Common myeloid progenitor, CD34-positive (primary cell): ENCODE measurements around the gene MTSS2.

Experiments
- CTCF ChIA-PET: fragments of 350-600 bp; sonication (Branson Sonifier 250); formaldehyde crosslinking; loops from one replicate; lab custom pipeline; 2021; ENCODE audit warnings: antibody characterized with exemption; lab: Charles Lee
- POLR2A ChIA-PET: fragments of 350-600 bp; sonication (Branson Sonifier 250); formaldehyde crosslinking; loops from one replicate; lab custom pipeline; 2021; ENCODE audit warnings: antibody characterized with exemption; lab: Charles Lee
- DNase-seq, 3 donors: peaks; one replicate each; pipeline versions ENCODE4 v3.0.0 to v3.0.0-alpha.2; 2013
- H3K27ac ChIP-seq, 2 experiments: 1 replicate in 1 of 2; 2 replicates in 1 of 2; pipeline ENCODE4 v1.7.0; 2013; ENCODE audit warnings: inconsistent platforms in 2 of 2, low read length in 2 of 2, mild to moderate bottlenecking in 2 of 2, low read depth in 1 of 2, moderate library complexity in 1 of 2; ENCODE audit not compliant: severe bottlenecking in 2 of 2, insufficient read depth in 1 of 2, poor library complexity in 1 of 2
- H3K27me3 ChIP-seq, 5 experiments: replicated peaks in 2 of 5; 1 replicate in 3 of 5; 2 replicates in 2 of 5; pipeline versions ENCODE4 v1.6.1 to v1.7.0; 2013; ENCODE audit warnings: low read length in 4 of 5, mild to moderate bottlenecking in 2 of 5, moderate library complexity in 2 of 5, inconsistent platforms in 1 of 5; ENCODE audit not compliant: insufficient read depth in 5 of 5, control insufficient read depth in 4 of 5
- H3K36me3 ChIP-seq, 4 experiments: 1 replicate in 2 of 4; 2 replicates in 2 of 4; pipeline versions ENCODE4 v1.6.1 to v1.7.0; 2013; ENCODE audit warnings: low read length in 3 of 4, control low read depth in 1 of 4, mild to moderate bottlenecking in 1 of 4; ENCODE audit not compliant: control insufficient read depth in 4 of 4, insufficient read depth in 4 of 4
- H3K4me1 ChIP-seq, 4 experiments: 1 replicate in 3 of 4; 2 replicates in 1 of 4; pipeline versions ENCODE4 v1.6.1 to v1.7.1; 2013; ENCODE audit warnings: low read length in 3 of 4, mild to moderate bottlenecking in 3 of 4, control low read depth in 1 of 4, inconsistent platforms in 1 of 4, moderate library complexity in 1 of 4; ENCODE audit not compliant: control insufficient read depth in 4 of 4, insufficient read depth in 4 of 4; ENCODE audit errors: control extremely low read depth in 1 of 4
- H3K4me3 ChIP-seq, 7 experiments: 1 replicate in 4 of 7; 2 replicates in 3 of 7; pipeline versions ENCODE4 v1.5.1 to v1.7.0; 2013; ENCODE audit warnings: mild to moderate bottlenecking in 7 of 7, low read length in 6 of 7, moderate library complexity in 6 of 7, inconsistent platforms in 2 of 7, low read depth in 2 of 7, control low read depth in 1 of 7; ENCODE audit not compliant: insufficient read depth in 4 of 7, control insufficient read depth in 1 of 7; ENCODE audit errors: extremely low read depth in 1 of 7
- H3K9me3 ChIP-seq, 5 experiments: 1 replicate in 4 of 5; 2 replicates in 1 of 5; pipeline versions ENCODE4 v1.6.1 to v1.7.1; 2013; ENCODE audit warnings: low read length in 4 of 5, mild to moderate bottlenecking in 2 of 5, inconsistent platforms in 1 of 5, low read depth in 1 of 5, moderate library complexity in 1 of 5; ENCODE audit not compliant: control insufficient read depth in 4 of 5, insufficient read depth in 2 of 5; ENCODE audit errors: control extremely low read depth in 1 of 5
- WGBS: methylation state at CpG from one replicate; pipeline ENCODE4 v1.1.5; 2013; ENCODE audit not compliant: insufficient coverage; 5-methylcytosine and 5-hydroxymethylcytosine counted together

Gene MTSS2

GRCh38 chr16:70695331-70696070 is 9.6 kb upstream of the MTSS2 start:
- ChIA-PET POLR2A (interaction anchor here (0.6 to 1.1 kb wide), 6 partner anchors 9 to 1530 kb away, joined by 3 to 12 read pairs (median 4); partner anchors contain the start of gene MTSS2), CTCF (interaction anchor here (0.8 to 2.9 kb wide), 13 partner anchors 8 to 76 kb away, joined by 3 to 16 read pairs (median 3); no protein-coding TSS in a partner anchor)
- Histone ChIP-seq H3K9me3 (no peaks in the 10 kb centered on the region), H3K4me1 (peaks cover 0 to 67% (median 56%) of the 10 kb centered on the region in 4 experiments), H3K36me3 (peaks cover 2 to 50% (median 6%) of the 10 kb centered on the region in 4 experiments), H3K27ac (peak overlapping the region; percentile 14 to 73), H3K4me3 (peak overlapping the region in 4 of 7 experiments; percentile 15 to 49 (median 44)), H3K27me3 (no peaks in the 10 kb centered on the region)
- WGBS, result 43% methylated on average over 4 of the region's 14 CpGs
- DNase-seq, result peak; percentile 72 to 95 (median 89)

- H3K27ac ChIP-seq, result peak overlapping the region in 1 of 2 experiments; percentile 5
- no peak overlapping the region for H3K4me3 ChIP-seq
- peaks cover 2 to 54% (median 7%) of the 10 kb centered on the region in 4 experiments for H3K36me3 ChIP-seq
- POLR2A ChIA-PET, result interaction anchor here (0.6 kb wide), 1 partner anchor 1530 kb away, joined by 12 read pairs; no protein-coding TSS in a partner anchor
- 93% methylated on average over 4 of the region's 4 CpGs for WGBS
- H3K27me3 ChIP-seq, result no peaks in the 10 kb centered on the region
- no peaks in the 10 kb centered on the region for H3K9me3 ChIP-seq
- H3K4me1 ChIP-seq, result peaks cover 0 to 60% (median 50%) of the 10 kb centered on the region in 4 experiments
- no peak for DNase-seq
- CTCF ChIA-PET, result interaction anchor here (0.8 to 2.9 kb wide), 7 partner anchors 7 to 76 kb away, joined by 3 to 16 read pairs (median 4); no protein-coding TSS in a partner anchor
Measured at GRCh38 chr16:70694868-70695218, 9.0 kb upstream of the MTSS2 start.

- peaks cover 2 to 48% (median 7%) of the 10 kb centered on the region in 4 experiments for H3K36me3 ChIP-seq
- ChIA-PET POLR2A (no interaction called here), CTCF (interaction anchor here (2.8 kb wide), 1 partner anchor 44 kb away, joined by 16 read pairs; no protein-coding TSS in a partner anchor)
- H3K27me3 ChIP-seq, result no peaks in the 10 kb centered on the region
- H3K27ac ChIP-seq, result peak overlapping the region in 1 of 2 experiments; percentile 5
- H3K4me1 ChIP-seq, result peaks cover 0 to 54% (median 45%) of the 10 kb centered on the region in 4 experiments
- H3K4me3 ChIP-seq, result no peak overlapping the region
- no peak for DNase-seq
- no peaks in the 10 kb centered on the region for H3K9me3 ChIP-seq
- WGBS, result 100% methylated on average over 12 of the region's 17 CpGs
Measured at GRCh38 chr16:70694088-70694867, 8.4 kb upstream of the MTSS2 start.

GRCh38 chr16:70692873-70693671 is 7.2 kb upstream of the MTSS2 start:
- no peak for DNase-seq
- peaks cover 0 to 49% (median 44%) of the 10 kb centered on the region in 4 experiments for H3K4me1 ChIP-seq
- POLR2A ChIA-PET, result no interaction called here
- CTCF ChIA-PET, result no interaction called here
- 97% methylated on average over 25 of the region's 29 CpGs for WGBS
- H3K36me3 ChIP-seq, result peaks cover 2 to 47% (median 6%) of the 10 kb centered on the region in 4 experiments
- H3K9me3 ChIP-seq, result no peaks in the 10 kb centered on the region
- H3K27me3 ChIP-seq, result no peaks in the 10 kb centered on the region
- H3K4me3 ChIP-seq, result no peak overlapping the region
- no peak overlapping the region for H3K27ac ChIP-seq

- CTCF ChIA-PET, result interaction anchor here (2.3 kb wide), 1 partner anchor 78 kb away, joined by 7 read pairs; no protein-coding TSS in a partner anchor
- Histone ChIP-seq H3K36me3 (peaks cover 2 to 49% (median 6%) of the 10 kb centered on the region in 4 experiments), H3K4me3 (no peak overlapping the region), H3K9me3 (no peaks in the 10 kb centered on the region), H3K27me3 (no peaks in the 10 kb centered on the region), H3K27ac (no peak overlapping the region), H3K4me1 (peaks cover 0 to 43% (median 37%) of the 10 kb centered on the region in 4 experiments)
- DNase-seq, result no peak
- 95% methylated on average over 14 of the region's 14 CpGs for WGBS
- POLR2A ChIA-PET, result no interaction called here
Measured at GRCh38 chr16:70692130-70692872, 6.4 kb upstream of the MTSS2 start.
